ENCODE results near the gene ARHGAP33. TPM values are rescaled to one million over a fixed set of nuclear protein-coding genes. Genes with fewer than 3 reads are reported as not detected.
"Not testable (repeated sequence)": the region's sequence is repeated elsewhere in the genome, so short reads cannot be mapped to it uniquely, and the experiment has no call there.

Gene ARHGAP33
- total RNA-seq, 1 experiment from 2014 or later, result 18.3 TPM

- POLR2A ChIA-PET, result no interaction called here
- H3K36me3 ChIP-seq (ENCODE audit: control insufficient read depth, insufficient read depth, low read length), result no peaks in the 10 kb centered on the region
- intact Hi-C loops (cut with micrococcal nuclease; ENCODE audit: unreplicated experiment), result no loop called here
- DNase-seq, result no peak
- no peaks in the 10 kb centered on the region for H3K4me1 ChIP-seq
- H3K27me3 ChIP-seq (replicated peaks; ENCODE audit: control insufficient read depth, insufficient read depth, low read length), result no peaks in the 10 kb centered on the region
- peaks cover 5% of the 10 kb centered on the region for H3K36me3 Mint-ChIP-seq (ENCODE audit: insufficient read depth, unreplicated experiment)
- TF ChIP-seq, protein P1, sequence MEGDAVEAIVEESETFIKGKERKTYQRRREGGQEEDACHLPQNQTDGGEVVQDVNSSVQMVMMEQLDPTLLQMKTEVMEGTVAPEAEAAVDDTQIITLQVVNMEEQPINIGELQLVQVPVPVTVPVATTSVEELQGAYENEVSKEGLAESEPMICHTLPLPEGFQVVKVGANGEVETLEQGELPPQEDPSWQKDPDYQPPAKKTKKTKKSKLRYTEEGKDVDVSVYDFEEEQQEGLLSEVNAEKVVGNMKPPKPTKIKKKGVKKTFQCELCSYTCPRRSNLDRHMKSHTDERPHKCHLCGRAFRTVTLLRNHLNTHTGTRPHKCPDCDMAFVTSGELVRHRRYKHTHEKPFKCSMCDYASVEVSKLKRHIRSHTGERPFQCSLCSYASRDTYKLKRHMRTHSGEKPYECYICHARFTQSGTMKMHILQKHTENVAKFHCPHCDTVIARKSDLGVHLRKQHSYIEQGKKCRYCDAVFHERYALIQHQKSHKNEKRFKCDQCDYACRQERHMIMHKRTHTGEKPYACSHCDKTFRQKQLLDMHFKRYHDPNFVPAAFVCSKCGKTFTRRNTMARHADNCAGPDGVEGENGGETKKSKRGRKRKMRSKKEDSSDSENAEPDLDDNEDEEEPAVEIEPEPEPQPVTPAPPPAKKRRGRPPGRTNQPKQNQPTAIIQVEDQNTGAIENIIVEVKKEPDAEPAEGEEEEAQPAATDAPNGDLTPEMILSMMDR (IDR thresholded peaks at IDR 0.05; ENCODE audit: insufficient read depth in 1 of 2, low read depth in 1 of 2, low read length in 1 of 2, severe bottlenecking in 1 of 2, unreplicated experiment in 1 of 2), result no peak
- BruUV-seq (replicated peaks), result no TSS peak
- H3K9me3 ChIP-seq, result no peaks in the 10 kb centered on the region
- no peak overlapping the region for H3K4me3 Mint-ChIP-seq (ENCODE audit: unreplicated experiment)
- no peak overlapping the region for H3K4me3 ChIP-seq (ENCODE audit: low read depth, low read length)
- H3K27me3 Mint-ChIP-seq (ENCODE audit: insufficient read depth, unreplicated experiment), result peaks cover 9% of the 10 kb centered on the region
- no peaks in the 10 kb centered on the region for H3K4me1 Mint-ChIP-seq (ENCODE audit: low read depth, unreplicated experiment)
- H3K27ac Mint-ChIP-seq (ENCODE audit: unreplicated experiment), result no peak overlapping the region
- H3K9me3 Mint-ChIP-seq (ENCODE audit: unreplicated experiment), result no peaks in the 10 kb centered on the region
- CTCF ChIA-PET, result no interaction called here
These were observed 16.9 kb downstream of the ARHGAP33 start for GRCh38 chr19:35792312-35792711.

DNA sequence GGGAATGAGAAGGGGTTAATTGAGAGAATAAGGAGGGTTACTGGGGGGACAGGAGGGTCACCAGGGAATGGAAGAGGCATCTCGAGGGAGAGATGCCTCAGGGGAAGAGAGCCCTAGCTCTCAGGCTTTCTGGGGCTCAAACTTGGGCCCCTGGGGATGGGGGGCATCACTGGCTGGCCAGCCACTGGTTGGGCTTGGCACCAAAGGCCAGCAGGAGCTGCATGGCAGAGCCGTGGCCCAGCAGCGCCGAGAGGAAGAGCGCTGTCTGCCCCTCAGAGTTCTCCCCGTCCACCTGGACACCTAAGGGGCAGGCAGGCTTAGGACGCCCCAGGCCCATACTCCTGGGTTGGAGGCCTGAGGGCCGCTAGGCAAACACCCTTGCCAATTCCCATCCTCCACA lies 17.5 kb downstream of the ARHGAP33 start:
- POLR2A ChIA-PET, result no interaction called here
- H3K36me3 ChIP-seq (ENCODE audit: control insufficient read depth, insufficient read depth, low read length), result no peaks in the 10 kb centered on the region

GRCh38 chr19:35793381-35794165 lies 18.2 kb downstream of the ARHGAP33 start:
- no peaks in the 10 kb centered on the region for H3K9me3 Mint-ChIP-seq (ENCODE audit: unreplicated experiment)
- ChIA-PET CTCF (interaction anchor here (1.0 kb wide), 1 partner anchor 137 kb away, joined by 3 read pairs; no protein-coding TSS in a partner anchor), POLR2A (no interaction called here)
- H3K27ac Mint-ChIP-seq (ENCODE audit: unreplicated experiment), result no peak overlapping the region
- H3K27me3 Mint-ChIP-seq (ENCODE audit: insufficient read depth, unreplicated experiment), result peaks cover 9% of the 10 kb centered on the region
- Histone ChIP-seq H3K36me3 (ENCODE audit: control insufficient read depth, insufficient read depth, low read length) (no peaks in the 10 kb centered on the region), H3K27me3 (replicated peaks; ENCODE audit: control insufficient read depth, insufficient read depth, low read length) (no peaks in the 10 kb centered on the region), H3K4me3 (ENCODE audit: low read depth, low read length) (no peak overlapping the region), H3K4me1 (no peaks in the 10 kb centered on the region), H3K9me3 (no peaks in the 10 kb centered on the region)
- intact Hi-C loops (cut with micrococcal nuclease; ENCODE audit: unreplicated experiment), result no loop called here
- no peak for DNase-seq
- TF ChIP-seq, protein P1 (IDR thresholded peaks at IDR 0.05; ENCODE audit: insufficient read depth in 1 of 2, low read depth in 1 of 2, low read length in 1 of 2, severe bottlenecking in 1 of 2, unreplicated experiment in 1 of 2), result no peak
- peaks cover 5% of the 10 kb centered on the region for H3K36me3 Mint-ChIP-seq (ENCODE audit: insufficient read depth, unreplicated experiment)
- H3K4me1 Mint-ChIP-seq (ENCODE audit: low read depth, unreplicated experiment), result no peaks in the 10 kb centered on the region
- H3K4me3 Mint-ChIP-seq (ENCODE audit: unreplicated experiment), result no peak overlapping the region
- no TSS peak for BruUV-seq (replicated peaks)

More for the DNA sequence above, 17.5 kb downstream of the ARHGAP33 start:
- H3K4me3 ChIP-seq (ENCODE audit: low read depth, low read length), result no peak overlapping the region
- no peak overlapping the region for H3K27ac Mint-ChIP-seq (ENCODE audit: unreplicated experiment)
- no peaks in the 10 kb centered on the region for H3K27me3 ChIP-seq (replicated peaks; ENCODE audit: control insufficient read depth, insufficient read depth, low read length)
- TF ChIP-seq, protein P1 (IDR thresholded peaks at IDR 0.05; ENCODE audit: insufficient read depth in 1 of 2, low read depth in 1 of 2, low read length in 1 of 2, severe bottlenecking in 1 of 2, unreplicated experiment in 1 of 2), result no peak
- no peaks in the 10 kb centered on the region for H3K4me1 ChIP-seq
- no TSS peak for BruUV-seq (replicated peaks)
- no peaks in the 10 kb centered on the region for H3K9me3 Mint-ChIP-seq (ENCODE audit: unreplicated experiment)
- CTCF ChIA-PET, result no interaction called here
- H3K4me1 Mint-ChIP-seq (ENCODE audit: low read depth, unreplicated experiment), result no peaks in the 10 kb centered on the region
- H3K27me3 Mint-ChIP-seq (ENCODE audit: insufficient read depth, unreplicated experiment), result peaks cover 9% of the 10 kb centered on the region
- H3K9me3 ChIP-seq, result no peaks in the 10 kb centered on the region
- no peak overlapping the region for H3K4me3 Mint-ChIP-seq (ENCODE audit: unreplicated experiment)
- DNase-seq, result no peak
- H3K36me3 Mint-ChIP-seq (ENCODE audit: insufficient read depth, unreplicated experiment), result peaks cover 5% of the 10 kb centered on the region
- intact Hi-C loops (cut with micrococcal nuclease; ENCODE audit: unreplicated experiment), result no loop called here

DNA sequence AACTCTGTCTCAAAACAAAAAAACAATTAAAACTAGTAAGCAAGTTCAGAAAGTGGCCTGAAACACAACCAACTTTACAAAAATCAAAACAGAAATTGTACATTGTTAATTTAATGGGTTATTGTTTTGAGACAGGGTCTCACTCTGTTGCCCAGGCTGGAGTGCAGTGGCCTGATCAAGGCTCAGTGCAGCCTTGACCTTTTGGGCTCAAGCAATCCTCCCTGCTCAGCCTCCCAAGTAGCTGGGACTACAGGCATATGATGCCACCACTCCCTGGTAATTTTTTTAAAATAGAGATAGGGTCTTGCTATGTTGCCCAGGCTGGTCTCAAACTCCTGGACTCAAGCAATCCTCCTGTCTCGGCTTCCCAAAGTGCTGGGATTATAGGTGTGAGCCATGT lies 20.2 kb downstream of the ARHGAP33 start:
- BruUV-seq (replicated peaks); H3K4me3 Mint-ChIP-seq (ENCODE audit: unreplicated experiment); H3K4me3 ChIP-seq (ENCODE audit: low read depth, low read length); H3K9me3 ChIP-seq; H3K27me3 ChIP-seq (replicated peaks; ENCODE audit: control insufficient read depth, insufficient read depth, low read length); H3K27ac Mint-ChIP-seq (ENCODE audit: unreplicated experiment); H3K36me3 ChIP-seq (ENCODE audit: control insufficient read depth, insufficient read depth, low read length); intact Hi-C loops (cut with micrococcal nuclease; ENCODE audit: unreplicated experiment); CTCF ChIA-PET; H3K27me3 Mint-ChIP-seq (ENCODE audit: insufficient read depth, unreplicated experiment); H3K4me1 Mint-ChIP-seq (ENCODE audit: low read depth, unreplicated experiment); H3K36me3 Mint-ChIP-seq (ENCODE audit: insufficient read depth, unreplicated experiment); POLR2A ChIA-PET; H3K9me3 Mint-ChIP-seq (ENCODE audit: unreplicated experiment); DNase-seq; H3K4me1 ChIP-seq: not testable (repeated sequence)

Data from Caco-2 (cell line).